H9 (cell line): ENCODE measurements around the gene AHI1. TPM values are rescaled to one million over a fixed set of nuclear protein-coding genes. Genes with fewer than 3 reads are reported as not detected.

Experiments
- DNase-seq: peaks from one replicate; pipeline ENCODE4 v3.0.0-alpha.2; 2017
- H2AFZ ChIP-seq: one replicate; pipeline ENCODE4 v1.6.1; 2013; ENCODE audit warnings: mild to moderate bottlenecking, low read length, control low read depth, moderate library complexity
- H2AK5ac ChIP-seq: 2 replicates; pipeline ENCODE4 v1.6.1; 2013; ENCODE audit warnings: low read length, control low read depth, mixed read lengths; ENCODE audit not compliant: insufficient read length
- H2BK120ac ChIP-seq: one replicate; pipeline ENCODE4 v1.6.1; 2013; ENCODE audit warnings: low read depth, mild to moderate bottlenecking, low read length, control low read depth, inconsistent platforms; ENCODE audit not compliant: poor library complexity, severe bottlenecking
- H2BK12ac ChIP-seq: 2 replicates; pipeline ENCODE4 v1.6.1; 2013; ENCODE audit warnings: low read length, control low read depth, mixed read lengths, low read depth; ENCODE audit not compliant: insufficient read length
- H2BK15ac ChIP-seq: 2 replicates; pipeline ENCODE4 v1.6.1; 2013; ENCODE audit warnings: low read depth, low read length, control low read depth
- H2BK20ac ChIP-seq: one replicate; pipeline ENCODE4 v1.6.1; 2013; ENCODE audit warnings: low read depth, mild to moderate bottlenecking, low read length, control low read depth, inconsistent platforms; ENCODE audit not compliant: poor library complexity, severe bottlenecking
- H2BK5ac ChIP-seq: 2 replicates; pipeline ENCODE4 v1.6.1; 2013; ENCODE audit warnings: low read length, control low read depth, mixed read lengths; ENCODE audit not compliant: insufficient read length
- H3K14ac ChIP-seq: 2 replicates; pipeline ENCODE4 v1.6.1; 2013; ENCODE audit warnings: low read length, control low read depth; ENCODE audit not compliant: insufficient read depth
- H3K18ac ChIP-seq: 2 replicates; pipeline ENCODE4 v1.6.1; 2013; ENCODE audit warnings: low read depth, mild to moderate bottlenecking, mixed read lengths, low read length, control low read depth; ENCODE audit not compliant: insufficient read length
- H3K23ac ChIP-seq: 2 replicates; pipeline ENCODE4 v1.6.1; 2013; ENCODE audit warnings: low read length, control low read depth, mixed read lengths, low read depth; ENCODE audit not compliant: insufficient read length
- H3K23me2 ChIP-seq: 2 replicates; pipeline ENCODE4 v1.6.1; 2013; ENCODE audit warnings: low read depth, mild to moderate bottlenecking, mixed read lengths, low read length, control low read depth; ENCODE audit not compliant: insufficient read length, poor library complexity, severe bottlenecking
- H3K27ac ChIP-seq: 2 replicates; pipeline ENCODE4 v1.5.1; 2013; ENCODE audit warnings: low read length, control low read depth, mixed read lengths, low read depth; ENCODE audit not compliant: insufficient read length
- H3K27me3 ChIP-seq: 2 replicates; pipeline ENCODE4 v1.6.1; 2013; ENCODE audit warnings: low read length, control low read depth, inconsistent platforms; ENCODE audit not compliant: insufficient read depth
- H3K4ac ChIP-seq: 2 replicates; pipeline ENCODE4 v1.6.1; 2013; ENCODE audit warnings: low read depth, mild to moderate bottlenecking, control low read depth, inconsistent platforms, low read length, moderate library complexity
- H3K4me1 ChIP-seq: 2 replicates; pipeline ENCODE4 v1.6.1; 2013; ENCODE audit warnings: low read length, control low read depth, inconsistent platforms; ENCODE audit not compliant: insufficient read depth
- H3K4me2 ChIP-seq: 2 replicates; pipeline ENCODE4 v1.6.1; 2013; ENCODE audit warnings: low read length, control low read depth, mixed read lengths; ENCODE audit not compliant: insufficient read length, insufficient read depth
- H3K56ac ChIP-seq: 2 replicates; pipeline ENCODE4 v1.6.1; 2013; ENCODE audit warnings: low read depth, mild to moderate bottlenecking, mixed read lengths, low read length, control low read depth; ENCODE audit not compliant: insufficient read length
- H3K79me1 ChIP-seq: 2 replicates; pipeline ENCODE4 v1.6.1; 2013; ENCODE audit warnings: low read depth, mild to moderate bottlenecking, moderate library complexity, low read length, control low read depth, inconsistent platforms; ENCODE audit not compliant: insufficient read depth, poor library complexity, severe bottlenecking
- H3K79me2 ChIP-seq: 2 replicates; pipeline ENCODE4 v1.6.1; 2013; ENCODE audit warnings: low read length, control low read depth, inconsistent platforms; ENCODE audit not compliant: insufficient read depth
- H3K9ac ChIP-seq: 2 replicates; pipeline ENCODE4 v1.6.1; 2013; ENCODE audit warnings: low read length, control low read depth, mixed read lengths; ENCODE audit not compliant: insufficient read length; ENCODE audit errors: extremely low read depth
- H3K9me3 ChIP-seq: one replicate; pipeline ENCODE4 v1.6.1; 2013; ENCODE audit warnings: low read depth, low read length, inconsistent platforms; ENCODE audit not compliant: control insufficient read depth
- H3T11ph ChIP-seq: one replicate; pipeline ENCODE4 v1.6.1; 2013; ENCODE audit warnings: mild to moderate bottlenecking, low read length, control low read depth, inconsistent platforms
- H4K20me1 ChIP-seq: one replicate; pipeline ENCODE4 v1.6.1; 2013; ENCODE audit not compliant: control insufficient read depth, insufficient read length, insufficient read depth
- H4K5ac ChIP-seq: 2 replicates; pipeline ENCODE4 v1.6.1; 2013; ENCODE audit warnings: low read depth, mild to moderate bottlenecking, mixed read lengths, low read length, control low read depth; ENCODE audit not compliant: insufficient read length
- H4K8ac ChIP-seq: replicated peaks from 2 replicates; pipeline ENCODE4 v1.6.1; 2013; ENCODE audit warnings: low read length, control low read depth, mixed read lengths, low read depth; ENCODE audit not compliant: insufficient read length
- H4K91ac ChIP-seq: 2 replicates; pipeline ENCODE4 v1.6.1; 2013; ENCODE audit warnings: low read depth, mild to moderate bottlenecking, moderate library complexity, mixed read lengths, low read length, control low read depth; ENCODE audit not compliant: insufficient read length
- H3K27ac Mint-ChIP-seq, 3 experiments: 2 replicates in 2 of 3; 3 replicates in 1 of 3; pipeline ENCODE4 v1.8.0; 2020 to 2021; ENCODE audit warnings: mixed read lengths in 3 of 3, mild to moderate bottlenecking in 1 of 3, moderate library complexity in 1 of 3
- H3K27me3 Mint-ChIP-seq: 2 replicates; pipeline ENCODE4 v1.8.0; 2021; ENCODE audit warnings: low read depth, mild to moderate bottlenecking, moderate library complexity, mixed read lengths
- H3K36me3 Mint-ChIP-seq, 3 experiments: 2 replicates in 2 of 3; 3 replicates in 1 of 3; pipeline ENCODE4 v1.8.0; 2020 to 2021; ENCODE audit warnings: low read depth in 3 of 3, mixed read lengths in 3 of 3; ENCODE audit not compliant: insufficient read depth in 1 of 3
- H3K4me1 Mint-ChIP-seq, 2 experiments: 2 replicates each; pipeline ENCODE4 v1.8.0; 2020; ENCODE audit warnings: mixed read lengths in 2 of 2
- H3K4me3 Mint-ChIP-seq, 2 experiments: 2 replicates in 1 of 2; 3 replicates in 1 of 2; pipeline ENCODE4 v1.8.0; 2020 to 2021; ENCODE audit warnings: mild to moderate bottlenecking in 2 of 2, mixed read lengths in 2 of 2, moderate library complexity in 1 of 2
- H3K9me3 Mint-ChIP-seq, 2 experiments: 2 replicates in 1 of 2; 3 replicates in 1 of 2; pipeline ENCODE4 v1.8.0; 2020; ENCODE audit warnings: mild to moderate bottlenecking in 2 of 2, mixed read lengths in 2 of 2, moderate library complexity in 1 of 2
- CTCF ChIP-seq: fragments of 200-600 bp; sonication (generic); conservative IDR thresholded peaks from 3 replicates; pipeline ENCODE4 v1.8.0; 2021; ENCODE audit warnings: antibody characterized with exemption, mild to moderate bottlenecking
- WGBS: extraction: QIAGEN DNeasy Blood & Tissue Kit; methylation state at CpG from one replicate; pipeline ENCODE4 v1.1.7; 2013; ENCODE audit warnings: missing lambda C conversion rate, low lambda C conversion rate, mixed read lengths; ENCODE audit not compliant: insufficient read length; ENCODE audit errors: extremely low coverage; 5-methylcytosine and 5-hydroxymethylcytosine counted together
- total RNA-seq: library from RNA; stranded (reverse); gene quantifications from 2 replicates; pipeline ENCODE4 v1.2.1, GENCODE V29; 2021

Gene AHI1
- total RNA-seq, 1 experiment from 2014 or later = 9.9 TPM

- Mint-ChIP-seq H3K27ac (no peak overlapping the region), H3K4me3 (no peak overlapping the region), H3K36me3 (peaks cover 0 to 16% (median 10%) of the 10 kb centered on the region in 3 experiments; a peak in 6 of 7 replicates), H3K4me1 (peaks cover 16 to 19% of the 10 kb centered on the region in 2 experiments), H3K27me3 (no peaks in the 10 kb centered on the region; the same call in 1 of the 2 replicates), H3K9me3 (no peaks in the 10 kb centered on the region; a peak in 1 of 5 replicates)
- H2AFZ ChIP-seq = no peak overlapping the region
- no peak overlapping the region for H2BK5ac ChIP-seq
- H3K23me2 ChIP-seq = peaks cover 5% of the 10 kb centered on the region
- no peaks in the 10 kb centered on the region for H3K9me3 ChIP-seq
- TF ChIP-seq CTCF = no peak
- H3K27ac ChIP-seq = no peak overlapping the region
- H3K79me2 ChIP-seq = no peaks in the 10 kb centered on the region
- no peak for DNase-seq
- H3K56ac ChIP-seq = no peak overlapping the region
- no peak overlapping the region for H2BK20ac ChIP-seq
- no peak overlapping the region for H2AK5ac ChIP-seq
- no peak overlapping the region for H4K91ac ChIP-seq
- H3K18ac ChIP-seq = no peak overlapping the region
- no peak overlapping the region for H3T11ph ChIP-seq
- H3K4me1 ChIP-seq = peaks cover 2% of the 10 kb centered on the region; the same call in 1 of the 2 replicates
- H3K23ac ChIP-seq = no peak overlapping the region
- no peak overlapping the region for H4K5ac ChIP-seq
- no peak overlapping the region for H2BK120ac ChIP-seq
- H2BK15ac ChIP-seq = no peak overlapping the region
- no peak overlapping the region for H3K4ac ChIP-seq
- H2BK12ac ChIP-seq = no peak overlapping the region
- no peak overlapping the region for H3K9ac ChIP-seq
- H3K4me2 ChIP-seq = no peak overlapping the region
- H4K8ac ChIP-seq = no peak overlapping the region
- no peaks in the 10 kb centered on the region for H3K79me1 ChIP-seq
- no CpG with 5 or more reads among the region's 10 CpGs for WGBS
- H3K14ac ChIP-seq = no peak overlapping the region
- H3K27me3 ChIP-seq = no peaks in the 10 kb centered on the region
- H4K20me1 ChIP-seq = no peaks in the 10 kb centered on the region
Measured at GRCh38 chr6:135493218-135493961, 4.2 kb downstream of the AHI1 start.
